Gastrocnemius medialis (tissue), 4 donors: ENCODE measurements around the gene DPM3. TPM values are rescaled to one million over a fixed set of nuclear protein-coding genes. Genes with fewer than 3 reads are reported as not detected.

ENCODE experiments used
- ATAC-seq, 2 donors: fragments of 150-250 bp; one replicate each; pipeline ENCODE4 v1.9.1; 2016
- DNase-seq, 2 donors: peaks; one replicate each; pipeline ENCODE4 v3.0.0-alpha.2; 2019
- H3K27ac ChIP-seq, 4 donors: fragments of 200-600 bp; sonication (generic); 1 replicate in 1 of 4; 2 replicates in 3 of 4; pipeline ENCODE4 v1.5.1; 2016 to 2018; ENCODE audit warnings: mild to moderate bottlenecking in 2 of 4, moderate library complexity in 1 of 4
- H3K27me3 ChIP-seq, 3 donors: fragments of 200-600 bp; sonication (generic) in 2 of 3; 1 replicate in 1 of 3; 2 replicates in 2 of 3; pipeline versions ENCODE4 v1.5.1 to v1.6.0; 2016 to 2019; ENCODE audit warnings: mild to moderate bottlenecking in 1 of 3, moderate library complexity in 1 of 3
- H3K36me3 ChIP-seq, 2 donors: fragments of 200-600 bp; sonication (generic) in 1 of 2; one replicate each; pipeline ENCODE4 v1.5.1; 2017 to 2018
- H3K4me1 ChIP-seq, 2 donors: fragments of 200-600 bp; sonication (generic) in 1 of 2; one replicate each; pipeline ENCODE4 v1.5.1; 2016 to 2017; ENCODE audit warnings: mild to moderate bottlenecking in 2 of 2
- H3K4me3 ChIP-seq, 4 donors: fragments of 200-600 bp; sonication (generic) in 3 of 4; 1 replicate in 1 of 4; 2 replicates in 3 of 4; pipeline ENCODE4 v1.5.1; 2016 to 2019; ENCODE audit warnings: mild to moderate bottlenecking in 2 of 4
- H3K9me3 ChIP-seq, 3 donors: fragments of 200-600 bp; sonication (generic) in 2 of 3; 1 replicate in 1 of 3; 2 replicates in 2 of 3; pipeline ENCODE4 v1.5.1; 2016 to 2019
- POLR2A ChIP-seq, 2 donors: fragments of 450-650 bp; IDR thresholded peaks; one replicate each; pipeline ENCODE4 v1.6.1; 2017; ENCODE audit warnings: antibody characterized with exemption in 2 of 2, mild to moderate bottlenecking in 2 of 2, moderate library complexity in 2 of 2
- in situ Hi-C, 4 donors: fragments of 200-750 bp; cut with MboI; loops; one replicate each; pipeline versions ENCODE4 v1.15.0 to v1.8.0; 2017; ENCODE audit warnings: low sequenced_read_pairs in 4 of 4
- intact Hi-C: fragments of 100-400 bp; cut with DNase I; formaldehyde crosslinking; loops from one replicate; pipeline ENCODE4 v1.15.1; 2023; ENCODE audit warnings: low total_unique reads
- total RNA-seq, 4 donors: library from RNA; depleted of rRNA; stranded (reverse); fragments of >200 nt; gene quantifications; one replicate each; pipeline versions ENCODE4 v1.1.0 to v1.2.3, GENCODE V29; 2016
- TF ChIP-seq, protein P1 (sequence below), 5 experiments: fragments of 450-650 bp in 3 of 5; fragments of 200-600 bp in 2 of 5; sonication (generic) in 2 of 5; IDR thresholded peaks in 4 of 5; conservative IDR thresholded peaks in 1 of 5; 1 replicate in 4 of 5; 2 replicates in 1 of 5; pipeline ENCODE4 v1.5.1; 2016 to 2019; ENCODE audit warnings: antibody characterized with exemption in 5 of 5, mild to moderate bottlenecking in 3 of 5, moderate library complexity in 3 of 5

DPM3 gene
- total RNA-seq, 4 donors from 2014 or later, result 7.3 to 69.5 (median 57.9) TPM

DNA sequence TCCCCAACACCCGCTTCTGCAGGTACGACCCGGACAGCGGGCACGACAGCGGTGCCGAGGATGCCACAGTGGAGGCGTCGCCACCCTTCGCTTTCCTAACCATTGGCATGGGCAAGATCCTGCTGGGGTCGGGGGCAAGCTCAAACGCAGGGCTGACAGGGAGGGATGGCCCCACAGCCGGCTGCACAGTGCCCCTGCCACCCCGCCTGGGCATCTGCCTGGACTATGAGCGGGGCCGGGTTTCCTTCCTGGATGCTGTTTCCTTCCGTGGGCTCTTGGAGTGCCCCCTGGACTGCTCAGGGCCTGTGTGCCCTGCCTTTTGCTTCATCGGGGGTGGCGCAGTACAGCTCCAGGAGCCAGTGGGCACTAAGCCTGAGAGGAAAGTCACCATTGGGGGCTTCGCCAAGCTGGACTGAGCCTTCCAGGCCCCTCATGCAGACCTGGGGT, 43.5 kb upstream of the DPM3 start:
- TF ChIP-seq POLR2A (IDR thresholded peaks at IDR 0.05), result no peak
- TF ChIP-seq, protein P1, sequence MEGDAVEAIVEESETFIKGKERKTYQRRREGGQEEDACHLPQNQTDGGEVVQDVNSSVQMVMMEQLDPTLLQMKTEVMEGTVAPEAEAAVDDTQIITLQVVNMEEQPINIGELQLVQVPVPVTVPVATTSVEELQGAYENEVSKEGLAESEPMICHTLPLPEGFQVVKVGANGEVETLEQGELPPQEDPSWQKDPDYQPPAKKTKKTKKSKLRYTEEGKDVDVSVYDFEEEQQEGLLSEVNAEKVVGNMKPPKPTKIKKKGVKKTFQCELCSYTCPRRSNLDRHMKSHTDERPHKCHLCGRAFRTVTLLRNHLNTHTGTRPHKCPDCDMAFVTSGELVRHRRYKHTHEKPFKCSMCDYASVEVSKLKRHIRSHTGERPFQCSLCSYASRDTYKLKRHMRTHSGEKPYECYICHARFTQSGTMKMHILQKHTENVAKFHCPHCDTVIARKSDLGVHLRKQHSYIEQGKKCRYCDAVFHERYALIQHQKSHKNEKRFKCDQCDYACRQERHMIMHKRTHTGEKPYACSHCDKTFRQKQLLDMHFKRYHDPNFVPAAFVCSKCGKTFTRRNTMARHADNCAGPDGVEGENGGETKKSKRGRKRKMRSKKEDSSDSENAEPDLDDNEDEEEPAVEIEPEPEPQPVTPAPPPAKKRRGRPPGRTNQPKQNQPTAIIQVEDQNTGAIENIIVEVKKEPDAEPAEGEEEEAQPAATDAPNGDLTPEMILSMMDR (IDR thresholded peaks at IDR 0.05 in 4 of 5, conservative IDR thresholded peaks at IDR 0.05 in 1 of 5), result no peak
- in situ Hi-C loops, result no loop called here
- Histone ChIP-seq H3K4me3 (no peak overlapping the region), H3K36me3 (no peaks in the 10 kb centered on the region), H3K4me1 (peaks cover 0 to 10% of the 10 kb centered on the region in 2 donors), H3K9me3 (no peaks in the 10 kb centered on the region), H3K27ac (no peak overlapping the region), H3K27me3 (no peaks in the 10 kb centered on the region)
- intact Hi-C loops, result no loop called here
- DNase-seq, result no peak
- no peak for ATAC-seq

DNA sequence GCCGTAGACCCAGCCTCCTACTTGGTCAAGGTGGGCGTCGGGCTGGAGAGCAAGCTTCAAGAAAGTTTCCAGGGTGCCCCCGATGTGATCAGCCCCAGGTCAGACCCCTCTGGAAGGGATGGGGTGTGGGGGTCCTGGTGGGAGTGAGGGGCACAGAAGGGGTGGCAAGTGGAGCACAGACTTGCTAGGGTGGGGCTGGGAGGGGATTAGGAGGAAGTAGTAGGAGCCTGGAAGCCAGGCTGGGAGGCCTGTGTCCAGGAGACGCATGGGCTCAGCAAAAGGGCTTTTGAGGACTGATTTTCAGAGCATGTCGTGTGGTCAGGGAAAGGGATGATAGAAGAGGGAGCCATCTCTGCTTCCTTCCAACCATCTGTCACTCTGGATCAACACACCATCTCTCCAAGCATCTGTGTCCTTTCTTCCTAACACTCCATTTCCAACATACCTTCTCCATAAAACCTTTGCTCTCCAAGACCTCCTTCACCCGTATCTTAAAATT, 41.8 kb upstream of the DPM3 start:
- no peak for TF ChIP-seq POLR2A (IDR thresholded peaks at IDR 0.05)
- in situ Hi-C loops (no loop called here), intact Hi-C loops (no loop called here)
- no peak overlapping the region for H3K27ac ChIP-seq
- peaks cover 0 to 10% of the 10 kb centered on the region in 2 donors for H3K4me1 ChIP-seq
- no peaks in the 10 kb centered on the region for H3K27me3 ChIP-seq
- H3K9me3 ChIP-seq, result no peaks in the 10 kb centered on the region
- no peak for ATAC-seq
- no peak overlapping the region for H3K4me3 ChIP-seq
- DNase-seq, result no peak
- H3K36me3 ChIP-seq, result no peaks in the 10 kb centered on the region

GRCh38 chr1:155181371-155182051, 41.2 kb upstream of the DPM3 start:
- no peaks in the 10 kb centered on the region for H3K9me3 ChIP-seq
- H3K36me3 ChIP-seq, result no peaks in the 10 kb centered on the region
- in situ Hi-C loops, result no loop called here
- no peak for DNase-seq
- H3K4me3 ChIP-seq, result no peak overlapping the region
- no peaks in the 10 kb centered on the region for H3K27me3 ChIP-seq
- peaks cover 0 to 10% of the 10 kb centered on the region in 2 donors for H3K4me1 ChIP-seq
- no peak overlapping the region for H3K27ac ChIP-seq
- TF ChIP-seq, protein P1 (IDR thresholded peaks at IDR 0.05 in 4 of 5, conservative IDR thresholded peaks at IDR 0.05 in 1 of 5), result no peak
- no peak for TF ChIP-seq POLR2A (IDR thresholded peaks at IDR 0.05)
- intact Hi-C loops, result no loop called here
- no peak for ATAC-seq

DNA sequence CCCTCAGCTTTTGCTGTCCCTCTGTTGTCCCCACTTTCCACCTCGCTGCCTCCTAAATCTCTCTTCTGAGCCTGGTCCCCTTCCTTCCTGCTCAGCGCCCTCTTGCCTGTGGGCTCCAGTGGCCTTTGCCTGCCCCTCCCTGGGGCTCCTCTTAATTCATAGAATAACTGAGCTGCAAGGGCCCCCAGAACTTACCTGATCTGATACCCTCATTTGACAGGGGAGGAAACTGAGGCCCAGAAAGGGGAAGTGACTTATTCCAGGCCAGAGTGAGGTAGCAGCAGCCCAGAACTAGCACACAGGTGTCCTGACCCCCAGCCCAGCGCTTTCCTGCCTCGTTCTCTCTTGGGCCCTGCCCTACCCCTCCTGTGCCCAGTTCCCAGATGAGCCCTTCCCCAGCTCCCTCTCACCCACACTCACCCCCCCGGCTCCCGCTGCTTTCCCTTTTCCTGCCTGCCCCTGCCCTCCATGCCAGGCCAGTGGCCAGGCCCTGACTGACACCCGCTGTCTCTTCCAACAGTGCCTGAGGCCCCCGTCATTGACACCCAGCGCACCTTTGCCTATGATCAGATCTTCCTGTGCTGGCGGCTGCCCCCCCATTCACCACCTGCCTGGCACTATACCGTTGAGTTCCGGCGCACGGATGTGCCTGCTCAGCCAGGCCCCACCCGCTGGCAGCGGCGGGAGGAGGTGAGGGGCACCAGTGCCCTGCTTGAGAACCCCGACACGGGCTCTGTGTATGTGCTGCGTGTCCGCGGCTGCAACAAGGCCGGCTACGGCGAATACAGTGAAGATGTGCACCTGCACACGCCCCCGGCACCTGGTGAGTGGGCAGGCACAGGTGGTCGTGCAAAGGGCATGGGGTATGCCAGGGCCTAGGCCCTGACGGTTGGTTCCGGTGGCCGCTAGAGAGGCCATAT, 39.0 kb upstream of the DPM3 start:
- no peaks in the 10 kb centered on the region for H3K36me3 ChIP-seq
- in situ Hi-C loops (no loop called here), intact Hi-C loops (no loop called here)
- DNase-seq (no peak), ATAC-seq (no peak)
- no peak overlapping the region for H3K4me3 ChIP-seq
- H3K27ac ChIP-seq, result no peak overlapping the region
- TF ChIP-seq, protein P1 (IDR thresholded peaks at IDR 0.05 in 4 of 5, conservative IDR thresholded peaks at IDR 0.05 in 1 of 5), result no peak
- H3K27me3 ChIP-seq, result peaks cover 7 to 12% (median 11%) of the 10 kb centered on the region in 3 donors
- H3K4me1 ChIP-seq, result peaks cover 0 to under 1% of the 10 kb centered on the region in 2 donors
- H3K9me3 ChIP-seq, result no peaks in the 10 kb centered on the region
